Kidney (tissue), 14 donors: ENCODE measurements around the gene STK16. TPM values are rescaled to one million over a fixed set of nuclear protein-coding genes. Genes with fewer than 3 reads are reported as not detected.

Source experiments
- DNase-seq, 5 donors: peaks; one replicate each; pipeline ENCODE4 v3.0.0-alpha.2; 2013 to 2020
- FAIRE-seq: peaks from 2 replicates; lab custom pipeline; 2012; peaks lifted over from hg19 to GRCh38; lab: Jason Lieb, UNC
- H3K27ac ChIP-seq, 2 donors: one replicate each; pipeline ENCODE4 v1.7.0; 2013; ENCODE audit warnings: low read depth in 2 of 2, low read length in 2 of 2, inconsistent platforms in 1 of 2
- H3K27me3 ChIP-seq: one replicate; pipeline ENCODE4 v1.7.1; 2013; ENCODE audit warnings: low read length, inconsistent platforms; ENCODE audit not compliant: control insufficient read depth, insufficient read depth
- H3K36me3 ChIP-seq, 3 donors: one replicate each; pipeline versions ENCODE4 v1.7.0 to v1.7.1; 2013; ENCODE audit warnings: low read length in 3 of 3, control low read depth in 1 of 3, inconsistent platforms in 1 of 3; ENCODE audit not compliant: insufficient read depth in 3 of 3, control insufficient read depth in 2 of 3
- H3K4me1 ChIP-seq, 3 donors: one replicate each; pipeline versions ENCODE4 v1.7.0 to v1.7.1; 2013; ENCODE audit warnings: low read length in 3 of 3, inconsistent platforms in 1 of 3, low read depth in 1 of 3; ENCODE audit not compliant: control insufficient read depth in 2 of 3, insufficient read depth in 2 of 3
- H3K4me3 ChIP-seq, 3 donors: one replicate each; pipeline versions ENCODE4 v1.7.0 to v1.8.1; 2013; ENCODE audit warnings: low read length in 3 of 3, control low read depth in 1 of 3, inconsistent platforms in 1 of 3
- H3K9ac ChIP-seq, 3 donors: one replicate each; pipeline versions ENCODE4 v1.7.0 to v1.7.1; 2013; ENCODE audit warnings: low read length in 3 of 3, control low read depth in 1 of 3, inconsistent platforms in 1 of 3
- H3K9me3 ChIP-seq, 3 donors: one replicate each; pipeline versions ENCODE4 v1.7.0 to v1.7.1; 2013; ENCODE audit warnings: low read length in 3 of 3, control low read depth in 1 of 3, inconsistent platforms in 1 of 3; ENCODE audit not compliant: control insufficient read depth in 2 of 3, insufficient read depth in 1 of 3
- intact Hi-C: fragments of 100-400 bp; cut with DNase I; formaldehyde crosslinking; loops from one replicate; pipeline ENCODE4 v1.11.1; 2022
- polyA plus RNA-seq: library from polyadenylated mRNA; stranded (reverse); fragments of 350-450 nt; fragmentation: Illumina TruSeq; extraction: RNeasy Lipid Tissue Mini Kit (QIAGEN cat#74804); gene quantifications from one replicate; pipeline ENCODE4 v1.2.3, GENCODE V29; 2014; ENCODE audit warnings: low read depth, low replicate concordance; ENCODE audit not compliant: insufficient read depth
- total RNA-seq: library from RNA; stranded (reverse); fragmentation: NEBNext Ultra II Directional; extraction: Animal tissue kit (Norgen Biotek cat#: 25700); gene quantifications from one replicate; pipeline ENCODE4 v1.2.1, GENCODE V29; 2021
- TF ChIP-seq, protein P1 (sequence below): IDR thresholded peaks from 3 replicates; pipeline ENCODE4 v1.5.1; 2012; ENCODE audit warnings: mild to moderate bottlenecking, moderate library complexity, borderline replicate concordance; ENCODE audit not compliant: insufficient read depth; ENCODE audit errors: extremely low read depth
- donor health status: control.
- donor health status: control.
- donor health status: control.
- donor health status: control.
- donor health status: control.
- donor health status: DM: yes; HTN: yes; CAD: no.
- donor health status: Normal renal cell carcinoma (clear cell type).

Gene STK16
- total and polyA plus RNA-seq, 2 donors from 2014 or later = 29.9 to 53.8 TPM

DNA sequence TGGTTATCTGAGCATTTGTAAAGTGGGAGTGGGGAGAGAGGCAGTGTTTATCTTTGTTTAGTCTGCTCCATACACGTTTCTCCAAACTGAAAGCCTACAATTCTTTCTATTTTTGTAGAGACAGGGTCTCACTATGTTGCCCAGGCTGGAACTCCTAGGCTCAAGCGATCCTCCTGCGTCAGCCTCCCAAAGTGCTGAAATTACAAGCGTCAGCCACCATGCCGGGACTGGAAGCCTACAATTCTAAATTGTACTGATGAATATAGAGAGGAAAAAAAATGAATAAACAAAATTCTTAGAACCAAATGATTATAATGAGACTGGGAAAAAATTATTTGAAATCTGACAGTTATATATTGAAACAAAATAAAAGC lies 40.1 kb upstream of the STK16 start:
- no peak overlapping the region for H3K27ac ChIP-seq
- H3K4me1 ChIP-seq = peaks cover 8 to 14% (median 9%) of the 10 kb centered on the region in 3 donors
- no peak overlapping the region for H3K9ac ChIP-seq
- H3K4me3 ChIP-seq = no peak overlapping the region
- TF ChIP-seq, protein P1, sequence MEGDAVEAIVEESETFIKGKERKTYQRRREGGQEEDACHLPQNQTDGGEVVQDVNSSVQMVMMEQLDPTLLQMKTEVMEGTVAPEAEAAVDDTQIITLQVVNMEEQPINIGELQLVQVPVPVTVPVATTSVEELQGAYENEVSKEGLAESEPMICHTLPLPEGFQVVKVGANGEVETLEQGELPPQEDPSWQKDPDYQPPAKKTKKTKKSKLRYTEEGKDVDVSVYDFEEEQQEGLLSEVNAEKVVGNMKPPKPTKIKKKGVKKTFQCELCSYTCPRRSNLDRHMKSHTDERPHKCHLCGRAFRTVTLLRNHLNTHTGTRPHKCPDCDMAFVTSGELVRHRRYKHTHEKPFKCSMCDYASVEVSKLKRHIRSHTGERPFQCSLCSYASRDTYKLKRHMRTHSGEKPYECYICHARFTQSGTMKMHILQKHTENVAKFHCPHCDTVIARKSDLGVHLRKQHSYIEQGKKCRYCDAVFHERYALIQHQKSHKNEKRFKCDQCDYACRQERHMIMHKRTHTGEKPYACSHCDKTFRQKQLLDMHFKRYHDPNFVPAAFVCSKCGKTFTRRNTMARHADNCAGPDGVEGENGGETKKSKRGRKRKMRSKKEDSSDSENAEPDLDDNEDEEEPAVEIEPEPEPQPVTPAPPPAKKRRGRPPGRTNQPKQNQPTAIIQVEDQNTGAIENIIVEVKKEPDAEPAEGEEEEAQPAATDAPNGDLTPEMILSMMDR = no peak
- FAIRE-seq = no peak
- peaks cover 0 to 19% (median 10%) of the 10 kb centered on the region in 3 donors for H3K36me3 ChIP-seq
- H3K9me3 ChIP-seq = no peaks in the 10 kb centered on the region
- no peaks in the 10 kb centered on the region for H3K27me3 ChIP-seq
- intact Hi-C loops = no loop called here
- DNase-seq = peak in 1 of 5 donors; percentile 45

DNA sequence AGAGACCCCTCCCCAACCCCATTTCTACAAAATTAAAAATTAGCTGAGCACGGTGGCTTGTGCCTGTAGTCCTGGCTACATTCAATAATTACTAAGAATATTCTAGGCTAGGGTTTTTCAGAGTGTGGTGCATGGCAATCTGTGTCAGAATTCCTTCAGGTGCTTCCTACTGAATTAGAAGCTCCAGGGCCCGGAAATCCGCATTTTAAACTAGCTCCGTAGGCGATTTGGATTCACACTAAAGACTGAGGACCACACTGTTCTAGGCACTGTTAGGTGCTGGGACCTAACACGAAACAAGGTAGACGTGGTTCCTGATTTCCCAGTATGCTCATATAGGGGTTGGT lies 39.3 kb upstream of the STK16 start:
- Histone ChIP-seq H3K27me3 (no peaks in the 10 kb centered on the region), H3K4me1 (peaks cover 8 to 14% (median 9%) of the 10 kb centered on the region in 3 donors), H3K4me3 (peak overlapping the region; percentile 89 to 93 (median 92)), H3K27ac (peak overlapping the region; percentile 96 to 97), H3K36me3 (peaks cover 0 to 19% (median 10%) of the 10 kb centered on the region in 3 donors), H3K9me3 (no peaks in the 10 kb centered on the region), H3K9ac (peak overlapping the region; percentile 92 to 100 (median 96))
- DNase-seq (peak in 1 of 5 donors; percentile 1), FAIRE-seq (no peak)
- intact Hi-C loops = no loop called here
- TF ChIP-seq, protein P1 = no peak

DNA sequence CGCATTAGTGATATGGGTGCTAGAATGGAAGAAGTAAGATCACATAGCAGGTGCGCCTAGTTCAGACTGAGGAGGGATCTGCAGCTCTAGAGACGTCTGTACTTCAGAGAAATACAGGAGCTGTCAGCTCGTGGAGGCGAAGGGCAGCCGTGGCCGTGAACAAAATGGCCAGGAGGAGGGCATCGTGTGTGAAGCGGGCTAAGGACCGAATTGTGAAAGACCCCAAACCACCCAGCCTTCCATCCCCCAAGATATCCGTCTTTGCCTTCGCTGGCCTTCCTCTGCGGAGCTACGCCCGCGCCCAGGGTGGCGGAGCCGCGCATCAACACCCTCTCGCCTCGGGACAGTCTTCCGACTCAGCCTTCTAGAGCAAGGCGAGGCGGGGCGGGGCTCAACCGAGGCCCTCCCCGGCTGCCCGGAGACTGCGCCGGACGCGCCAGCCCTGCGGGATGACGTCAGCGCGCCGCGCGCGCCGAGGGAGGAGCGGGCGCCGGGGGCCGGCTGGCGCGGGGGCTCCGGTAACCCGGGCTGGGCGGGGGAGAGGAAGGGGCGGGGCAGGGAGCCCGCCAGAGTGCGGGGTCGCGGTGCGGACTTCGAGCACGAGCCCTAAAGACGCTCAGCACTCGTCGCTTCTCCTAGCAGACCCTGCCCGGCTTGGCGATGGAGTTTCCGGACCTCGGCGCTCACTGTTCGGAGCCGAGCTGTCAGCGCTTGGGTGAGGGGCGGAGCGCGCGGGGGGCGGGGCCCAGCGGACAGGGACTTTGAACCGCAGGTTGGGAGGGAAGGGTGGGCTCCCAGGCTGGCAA lies 38.7 kb upstream of the STK16 start, which contains the start of gene ZFAND2B:
ZFAND2B (plus strand) TSS at position 455 of the 806 bp plus-strand sequence; CDS start at position 661, 206 bp downstream.
- Histone ChIP-seq H3K4me1 (peaks cover 8 to 14% (median 9%) of the 10 kb centered on the region in 3 donors), H3K27me3 (no peaks in the 10 kb centered on the region), H3K9ac (peak within 1 kb of the TSS; percentile 92 to 100 (median 96)), H3K9me3 (no peaks in the 10 kb centered on the region), H3K27ac (peak within 1 kb of the TSS; percentile 97 to 98), H3K36me3 (peaks cover 0 to 19% (median 10%) of the 10 kb centered on the region in 3 donors), H3K4me3 (peak within 1 kb of the TSS; percentile 89 to 93 (median 92))
- peak; percentile 95 to 98 (median 98) for DNase-seq
- TF ChIP-seq, protein P1 = no peak
- intact Hi-C loops = no loop called here
- FAIRE-seq = no peak
